Measurements from ENCODE around the gene ACTN1.

The ACTN1 gene

GRCh38 chr14:68936980-68937379, 42.1 kb downstream of the ACTN1 start (continued):
- no peak for TF ChIP-seq ZNF518A (tag by site-specific recombination; conservative IDR thresholded peaks at IDR 0.05; ENCODE audit: low read depth)

- ChIA-PET POLR2A (interaction anchor here (0.7 kb wide), 1 partner anchor 123 kb away, joined by 6 read pairs; no protein-coding TSS in a partner anchor), CTCF (interaction anchor here (0.6 to 1.2 kb wide), 3 partner anchors 25 to 1205 kb away, joined by 3 to 5 read pairs (median 3); no protein-coding TSS in a partner anchor)
- no peak for TF ChIP-seq EGR2 (tag by site-specific recombination; IDR thresholded peaks at IDR 0.05; ENCODE audit: low read depth)
- TF ChIP-seq ZNF558 (tag by site-specific recombination; IDR thresholded peaks at IDR 0.05), result no peak
- TF ChIP-seq, protein P1, sequence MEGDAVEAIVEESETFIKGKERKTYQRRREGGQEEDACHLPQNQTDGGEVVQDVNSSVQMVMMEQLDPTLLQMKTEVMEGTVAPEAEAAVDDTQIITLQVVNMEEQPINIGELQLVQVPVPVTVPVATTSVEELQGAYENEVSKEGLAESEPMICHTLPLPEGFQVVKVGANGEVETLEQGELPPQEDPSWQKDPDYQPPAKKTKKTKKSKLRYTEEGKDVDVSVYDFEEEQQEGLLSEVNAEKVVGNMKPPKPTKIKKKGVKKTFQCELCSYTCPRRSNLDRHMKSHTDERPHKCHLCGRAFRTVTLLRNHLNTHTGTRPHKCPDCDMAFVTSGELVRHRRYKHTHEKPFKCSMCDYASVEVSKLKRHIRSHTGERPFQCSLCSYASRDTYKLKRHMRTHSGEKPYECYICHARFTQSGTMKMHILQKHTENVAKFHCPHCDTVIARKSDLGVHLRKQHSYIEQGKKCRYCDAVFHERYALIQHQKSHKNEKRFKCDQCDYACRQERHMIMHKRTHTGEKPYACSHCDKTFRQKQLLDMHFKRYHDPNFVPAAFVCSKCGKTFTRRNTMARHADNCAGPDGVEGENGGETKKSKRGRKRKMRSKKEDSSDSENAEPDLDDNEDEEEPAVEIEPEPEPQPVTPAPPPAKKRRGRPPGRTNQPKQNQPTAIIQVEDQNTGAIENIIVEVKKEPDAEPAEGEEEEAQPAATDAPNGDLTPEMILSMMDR (tag by site-specific recombination; IDR thresholded peaks at IDR 0.05), result no peak
- no peak for TF ChIP-seq HOXD13 (CRISPR knock-in tag; IDR thresholded peaks at IDR 0.05; ENCODE audit: borderline replicate concordance)
- no peak for TF ChIP-seq SCRT1 (tag by site-specific recombination; IDR thresholded peaks at IDR 0.05; ENCODE audit: borderline replicate concordance)
- TF ChIP-seq ZNF768 (tag by site-specific recombination; IDR thresholded peaks at IDR 0.05), result no peak
- TF ChIP-seq ZNF221 (tag by site-specific recombination; IDR thresholded peaks at IDR 0.05; ENCODE audit: borderline replicate concordance), result no peak
- no peak for TF ChIP-seq TRIM28 (IDR thresholded peaks at IDR 0.05; ENCODE audit: borderline replicate concordance, low read length)
- no peak for TF ChIP-seq ZSCAN18 (tag by site-specific recombination; IDR thresholded peaks at IDR 0.05)
- TF ChIP-seq ZNF658 (tag by site-specific recombination; IDR thresholded peaks at IDR 0.05), result no peak
- no peak for TF ChIP-seq ZNF830 (tag by site-specific recombination; IDR thresholded peaks at IDR 0.05; ENCODE audit: low read depth)
- TF ChIP-seq ATF2 (tag by site-specific recombination; IDR thresholded peaks at IDR 0.05; ENCODE audit: low read depth), result no peak
- Histone ChIP-seq H3K9me3 (ENCODE audit: control insufficient read depth, insufficient read depth, low read depth, low read length) (no peaks in the 10 kb centered on the region), H3K4me3 (ENCODE audit: low read depth, low read length) (no peak overlapping the region), H3K36me3 (ENCODE audit: control insufficient read depth in 2 of 2, insufficient read depth in 1 of 2, low read length in 2 of 2) (no peaks in the 10 kb centered on the region), H3K4me1 (ENCODE audit: control insufficient read depth, insufficient read depth, low read length) (peaks cover 11% of the 10 kb centered on the region), H3K27ac (ENCODE audit: extremely low read depth, low read depth, low read length) (no peak overlapping the region)
Observed at GRCh38 chr14:68936476-68936875, 42.6 kb downstream of the ACTN1 start.

- POLR2A ChIA-PET, result interaction anchor here (0.7 kb wide), 1 partner anchor 124 kb away, joined by 6 read pairs; no protein-coding TSS in a partner anchor
- Histone ChIP-seq H3K27ac (ENCODE audit: extremely low read depth, low read depth, low read length) (no peak overlapping the region), H3K4me1 (ENCODE audit: control insufficient read depth, insufficient read depth, low read length) (peaks cover 11% of the 10 kb centered on the region), H3K36me3 (ENCODE audit: control insufficient read depth in 2 of 2, insufficient read depth in 1 of 2, low read length in 2 of 2) (no peaks in the 10 kb centered on the region), H3K9me3 (ENCODE audit: control insufficient read depth, insufficient read depth, low read depth, low read length) (no peaks in the 10 kb centered on the region), H3K4me3 (ENCODE audit: low read depth, low read length) (no peak overlapping the region)
- CTCF ChIA-PET, result interaction anchor here (0.6 to 1.2 kb wide), 6 partner anchors 11 to 1205 kb away, joined by 3 to 5 read pairs (median 3); no protein-coding TSS in a partner anchor
- TF ChIP-seq, protein P2, sequence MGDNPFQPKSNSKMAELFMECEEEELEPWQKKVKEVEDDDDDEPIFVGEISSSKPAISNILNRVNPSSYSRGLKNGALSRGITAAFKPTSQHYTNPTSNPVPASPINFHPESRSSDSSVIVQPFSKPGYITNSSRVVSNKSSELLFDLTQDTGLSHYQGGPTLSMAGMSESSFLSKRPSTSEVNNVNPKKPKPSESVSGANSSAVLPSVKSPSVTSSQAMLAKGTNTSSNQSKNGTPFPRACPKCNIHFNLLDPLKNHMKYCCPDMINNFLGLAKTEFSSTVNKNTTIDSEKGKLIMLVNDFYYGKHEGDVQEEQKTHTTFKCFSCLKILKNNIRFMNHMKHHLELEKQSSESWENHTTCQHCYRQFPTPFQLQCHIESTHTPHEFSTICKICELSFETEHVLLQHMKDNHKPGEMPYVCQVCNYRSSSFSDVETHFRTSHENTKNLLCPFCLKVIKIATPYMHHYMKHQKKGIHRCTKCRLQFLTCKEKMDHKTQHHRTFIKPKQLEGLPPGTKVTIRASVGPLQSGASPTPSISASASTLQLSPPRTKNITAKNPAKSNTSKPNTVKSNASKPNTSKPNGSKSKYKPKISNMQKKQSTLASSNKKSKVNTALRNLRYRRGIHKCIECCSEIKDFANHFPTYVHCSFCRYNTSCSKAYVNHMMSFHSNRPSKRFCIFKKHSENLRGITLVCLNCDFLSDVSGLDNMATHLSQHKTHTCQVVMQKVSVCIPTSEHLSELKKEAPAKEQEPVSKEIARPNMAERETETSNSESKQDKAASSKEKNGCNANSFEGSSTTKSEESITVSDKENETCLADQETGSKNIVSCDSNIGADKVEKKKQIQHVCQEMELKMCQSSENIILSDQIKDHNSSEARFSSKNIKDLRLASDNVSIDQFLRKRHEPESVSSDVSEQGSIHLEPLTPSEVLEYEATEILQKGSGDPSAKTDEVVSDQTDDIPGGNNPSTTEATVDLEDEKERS (tag by site-specific recombination; IDR thresholded peaks at IDR 0.05), result no peak
- TF ChIP-seq ZNF133 (tag by site-specific recombination; IDR thresholded peaks at IDR 0.05), result no peak
- no peak for TF ChIP-seq ZNF629 (tag by site-specific recombination; IDR thresholded peaks at IDR 0.05)
- no peak for TF ChIP-seq ZNF555 (tag by site-specific recombination; conservative IDR thresholded peaks at IDR 0.05)
- TF ChIP-seq ZNF501 (tag by site-specific recombination; IDR thresholded peaks at IDR 0.05), result no peak
- TF ChIP-seq BCL6B (tag by site-specific recombination; IDR thresholded peaks at IDR 0.05), result no peak
Observed at GRCh38 chr14:68935761-68936214, 43.3 kb downstream of the ACTN1 start.
